Suprapubic skin (tissue), 4 donors: ENCODE results near the gene OR11G2. TPM values are rescaled to one million over a fixed set of nuclear protein-coding genes. Genes with fewer than 3 reads are reported as not detected.
"Not testable (repeated sequence)": the region's sequence is repeated elsewhere in the genome, so short reads cannot be mapped to it uniquely, and the experiment has no call there.

Experiments used
- DNase-seq, 2 donors: peaks; one replicate each; pipeline ENCODE4 v3.0.0-alpha.2; 2019; ENCODE audit warnings: low spot score in 2 of 2
- H3K27ac ChIP-seq: fragments of 200-600 bp; sonication (generic); one replicate; pipeline ENCODE4 v1.5.1; 2019
- H3K27me3 ChIP-seq: fragments of 200-600 bp; sonication (generic); one replicate; pipeline ENCODE4 v1.5.1; 2019
- H3K36me3 ChIP-seq: fragments of 200-600 bp; sonication (generic); one replicate; pipeline ENCODE4 v1.5.1; 2019
- H3K4me1 ChIP-seq: fragments of 200-600 bp; sonication (generic); one replicate; pipeline ENCODE4 v1.5.1; 2019
- H3K4me3 ChIP-seq: fragments of 200-600 bp; sonication (generic); one replicate; pipeline ENCODE4 v1.5.1; 2019; ENCODE audit warnings: mild to moderate bottlenecking
- H3K9me3 ChIP-seq: fragments of 200-600 bp; sonication (generic); one replicate; pipeline ENCODE4 v1.5.1; 2019
- EP300 ChIP-seq: sonication (generic); formaldehyde crosslinking; IDR thresholded peaks from one replicate; pipeline ENCODE4 v1.6.1; 2017; ENCODE audit warnings: antibody characterized with exemption
- POLR2A ChIP-seq, 2 donors: fragments of 450-650 bp; IDR thresholded peaks; one replicate each; pipeline ENCODE4 v1.6.1; 2017; ENCODE audit warnings: antibody characterized with exemption in 2 of 2, mild to moderate bottlenecking in 2 of 2, moderate library complexity in 2 of 2
- POLR2AphosphoS5 ChIP-seq, 3 donors: sonication (generic); formaldehyde crosslinking; IDR thresholded peaks; one replicate each; pipeline ENCODE4 v1.6.1; 2017; ENCODE audit warnings: antibody characterized with exemption in 3 of 3
- WGBS: methylation state at CpG from one replicate; pipeline ENCODE4 v1.1.5; 2018; 5-methylcytosine and 5-hydroxymethylcytosine counted together
- total RNA-seq, 4 donors: library from RNA; depleted of rRNA; stranded (reverse); fragments of >200 nt; gene quantifications; one replicate each; pipeline ENCODE4 v1.1.0, GENCODE V29; 2016
- TF ChIP-seq, protein P1 (sequence below), 2 donors: fragments of 200-600 bp in 1 of 2; fragments of 450-650 bp in 1 of 2; sonication (generic) in 1 of 2; IDR thresholded peaks; one replicate each; pipeline ENCODE4 v1.5.1; 2016 to 2019; ENCODE audit warnings: antibody characterized with exemption in 2 of 2, mild to moderate bottlenecking in 1 of 2, moderate library complexity in 1 of 2

OR11G2 gene
- total RNA-seq, 4 donors from 2014 or later, result not detected

DNA sequence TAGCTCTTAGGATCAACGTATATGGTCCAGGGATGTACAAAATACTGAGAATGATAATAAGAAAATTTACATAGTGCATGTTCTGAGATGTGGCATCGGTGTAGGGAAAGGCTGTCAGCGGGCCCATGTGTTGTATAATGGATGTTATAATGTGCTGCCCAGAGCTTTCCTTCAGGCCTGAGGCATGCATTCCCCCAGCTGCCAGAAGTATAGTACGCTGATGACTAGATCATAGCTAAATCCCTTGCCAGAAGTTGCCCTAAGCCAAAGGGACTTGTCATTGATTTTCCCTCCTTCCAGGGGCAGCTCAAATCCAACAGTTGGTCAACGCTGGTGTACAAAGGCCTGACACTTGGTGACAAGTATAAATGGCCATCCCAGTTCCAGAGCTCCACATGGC, 6.5 kb upstream of the OR11G2 start:
- WGBS, result 53% methylated on average over 5 of the region's 5 CpGs
- no peaks in the 10 kb centered on the region for H3K27me3 ChIP-seq
- no peak overlapping the region for H3K4me3 ChIP-seq
- TF ChIP-seq POLR2AphosphoS5 (IDR thresholded peaks at IDR 0.05), result no peak
- TF ChIP-seq, protein P1, sequence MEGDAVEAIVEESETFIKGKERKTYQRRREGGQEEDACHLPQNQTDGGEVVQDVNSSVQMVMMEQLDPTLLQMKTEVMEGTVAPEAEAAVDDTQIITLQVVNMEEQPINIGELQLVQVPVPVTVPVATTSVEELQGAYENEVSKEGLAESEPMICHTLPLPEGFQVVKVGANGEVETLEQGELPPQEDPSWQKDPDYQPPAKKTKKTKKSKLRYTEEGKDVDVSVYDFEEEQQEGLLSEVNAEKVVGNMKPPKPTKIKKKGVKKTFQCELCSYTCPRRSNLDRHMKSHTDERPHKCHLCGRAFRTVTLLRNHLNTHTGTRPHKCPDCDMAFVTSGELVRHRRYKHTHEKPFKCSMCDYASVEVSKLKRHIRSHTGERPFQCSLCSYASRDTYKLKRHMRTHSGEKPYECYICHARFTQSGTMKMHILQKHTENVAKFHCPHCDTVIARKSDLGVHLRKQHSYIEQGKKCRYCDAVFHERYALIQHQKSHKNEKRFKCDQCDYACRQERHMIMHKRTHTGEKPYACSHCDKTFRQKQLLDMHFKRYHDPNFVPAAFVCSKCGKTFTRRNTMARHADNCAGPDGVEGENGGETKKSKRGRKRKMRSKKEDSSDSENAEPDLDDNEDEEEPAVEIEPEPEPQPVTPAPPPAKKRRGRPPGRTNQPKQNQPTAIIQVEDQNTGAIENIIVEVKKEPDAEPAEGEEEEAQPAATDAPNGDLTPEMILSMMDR (IDR thresholded peaks at IDR 0.05), result no peak
- TF ChIP-seq POLR2A (IDR thresholded peaks at IDR 0.05), result no peak
- TF ChIP-seq EP300, result no peak
- no peak for DNase-seq
- no peaks in the 10 kb centered on the region for H3K4me1 ChIP-seq
- no peaks in the 10 kb centered on the region for H3K36me3 ChIP-seq
- no peaks in the 10 kb centered on the region for H3K9me3 ChIP-seq
- no peak overlapping the region for H3K27ac ChIP-seq

DNA sequence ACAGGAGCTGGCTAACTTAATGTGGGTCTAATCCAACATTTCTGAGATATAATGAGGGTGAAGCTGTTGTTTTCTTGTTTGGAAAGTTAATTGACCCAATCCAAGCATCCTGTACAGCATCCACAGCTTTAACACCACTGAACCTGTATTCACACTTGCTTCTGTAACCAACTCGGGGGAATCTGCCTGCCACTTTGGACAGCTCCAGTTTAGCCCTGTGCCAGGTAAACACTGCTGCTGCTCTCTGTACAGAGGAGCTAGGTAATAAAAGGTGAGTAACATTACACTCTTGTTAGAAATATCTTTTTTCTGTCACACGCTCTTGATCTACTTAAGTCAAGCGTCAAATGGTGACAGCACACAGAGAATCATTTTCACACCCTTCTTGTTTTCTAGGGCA, 700 bp downstream of the OR11G2 start:
- 75% methylated on average over 3 of the region's 3 CpGs for WGBS
- Histone ChIP-seq H3K4me1 (no peaks in the 10 kb centered on the region), H3K36me3 (no peaks in the 10 kb centered on the region), H3K27ac (no peak overlapping the region), H3K27me3 (no peaks in the 10 kb centered on the region), H3K9me3 (no peaks in the 10 kb centered on the region), H3K4me3 (no peak overlapping the region)
- TF ChIP-seq, protein P1 (IDR thresholded peaks at IDR 0.05), result no peak
- TF ChIP-seq POLR2A (IDR thresholded peaks at IDR 0.05), result no peak
- TF ChIP-seq EP300, result no peak
- no peak for DNase-seq

DNA sequence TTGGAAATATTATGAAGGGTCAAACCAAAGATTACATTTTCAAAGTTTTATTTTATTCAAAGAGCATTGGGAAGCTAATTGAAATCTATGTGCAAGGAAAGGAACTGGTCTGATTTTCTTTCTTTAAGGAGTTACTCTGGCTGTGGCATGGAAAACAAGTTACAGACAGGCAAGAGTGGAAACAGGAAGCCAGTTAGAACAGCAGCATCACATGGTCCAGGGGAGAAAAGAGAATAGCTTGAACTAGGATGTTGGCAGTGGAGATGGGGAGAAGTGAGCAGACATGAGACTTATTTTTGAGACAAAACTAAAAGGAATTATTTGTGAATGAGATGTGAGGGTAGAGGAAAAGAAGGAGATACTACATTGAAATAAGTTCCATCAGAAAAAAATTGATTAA, 3.4 kb downstream of the OR11G2 start:
- TF ChIP-seq POLR2AphosphoS5 (IDR thresholded peaks at IDR 0.05) (no peak), EP300 (no peak), POLR2A (IDR thresholded peaks at IDR 0.05) (no peak)
- TF ChIP-seq, protein P1 (IDR thresholded peaks at IDR 0.05), result no peak

DNA sequence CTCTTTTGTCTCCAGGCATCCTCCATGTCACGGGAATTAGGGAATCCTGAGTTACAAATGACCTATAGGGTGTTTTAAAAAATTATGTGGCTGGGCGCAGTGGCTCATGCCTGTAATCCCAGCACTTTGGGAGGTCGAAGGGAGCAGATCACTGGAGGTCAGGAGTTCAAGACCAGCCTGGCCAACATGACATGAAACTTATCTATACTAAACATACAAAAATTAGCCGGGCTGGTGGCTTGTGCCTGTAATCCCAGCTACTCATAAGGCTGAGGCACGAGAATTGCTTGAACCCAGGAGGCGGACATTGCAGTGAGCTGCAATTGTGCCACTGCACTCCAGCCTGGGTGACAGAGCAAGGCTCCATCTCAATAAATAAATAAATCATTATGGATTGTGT, 4.5 kb downstream of the OR11G2 start:
- 74% methylated on average over 6 of the region's 6 CpGs for WGBS
- not testable (repeated sequence) for DNase-seq, H3K27me3 ChIP-seq, H3K36me3 ChIP-seq, H3K4me1 ChIP-seq, H3K4me3 ChIP-seq, H3K9me3 ChIP-seq, H3K27ac ChIP-seq

More for the DNA sequence above, 3.4 kb downstream of the OR11G2 start:
- H3K4me1 ChIP-seq, result no peaks in the 10 kb centered on the region
- no peak overlapping the region for H3K4me3 ChIP-seq
- no peaks in the 10 kb centered on the region for H3K27me3 ChIP-seq
- no peaks in the 10 kb centered on the region for H3K9me3 ChIP-seq
- no peak overlapping the region for H3K27ac ChIP-seq
- no peak for DNase-seq
- H3K36me3 ChIP-seq, result no peaks in the 10 kb centered on the region

DNA sequence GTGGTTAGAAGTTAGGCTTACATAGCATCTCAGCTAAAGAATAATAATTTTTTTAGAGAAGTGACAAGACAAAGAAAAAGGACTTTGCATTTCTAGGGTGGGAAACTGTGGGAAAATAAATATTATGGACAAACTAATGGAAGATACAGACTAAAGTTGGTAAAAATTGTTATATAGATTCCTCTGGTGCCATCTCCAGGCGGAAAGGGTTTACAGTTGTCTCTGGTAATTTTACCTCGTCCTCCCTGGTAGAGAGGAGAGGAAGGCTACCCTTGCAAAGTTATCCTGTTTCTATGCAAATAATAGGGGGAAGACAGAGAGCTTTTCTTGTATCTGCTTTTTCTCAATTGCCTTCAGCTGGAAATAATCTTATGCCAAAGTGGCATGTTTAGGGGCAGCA, 5.2 kb downstream of the OR11G2 start:
- Histone ChIP-seq H3K27ac (no peak overlapping the region), H3K4me1 (no peaks in the 10 kb centered on the region), H3K9me3 (no peaks in the 10 kb centered on the region), H3K36me3 (no peaks in the 10 kb centered on the region), H3K4me3 (no peak overlapping the region), H3K27me3 (no peaks in the 10 kb centered on the region)
- DNase-seq, result no peak
- TF ChIP-seq, protein P1 (IDR thresholded peaks at IDR 0.05), result no peak
- no peak for TF ChIP-seq EP300
- TF ChIP-seq POLR2AphosphoS5 (IDR thresholded peaks at IDR 0.05), result no peak
- TF ChIP-seq POLR2A (IDR thresholded peaks at IDR 0.05), result no peak
- WGBS, result 57% methylated on average over 2 of the region's 2 CpGs

DNA sequence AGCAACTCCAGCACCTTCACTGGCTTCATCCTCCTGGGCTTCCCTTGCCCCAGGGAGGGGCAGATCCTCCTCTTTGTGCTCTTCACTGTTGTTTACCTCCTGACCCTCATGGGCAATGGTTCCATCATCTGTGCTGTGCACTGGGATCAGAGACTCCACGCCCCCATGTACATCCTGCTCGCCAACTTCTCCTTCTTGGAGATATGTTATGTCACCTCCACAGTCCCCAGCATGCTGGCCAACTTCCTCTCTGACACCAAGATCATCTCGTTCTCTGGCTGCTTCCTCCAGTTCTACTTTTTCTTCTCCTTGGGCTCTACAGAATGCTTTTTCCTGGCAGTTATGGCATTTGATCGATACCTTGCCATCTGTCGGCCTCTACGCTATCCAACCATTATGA, 6.8 kb downstream of the OR11G2 start:
- no peak overlapping the region for H3K4me3 ChIP-seq
- no peaks in the 10 kb centered on the region for H3K4me1 ChIP-seq
- no peaks in the 10 kb centered on the region for H3K27me3 ChIP-seq
- no peaks in the 10 kb centered on the region for H3K9me3 ChIP-seq
- no peak overlapping the region for H3K27ac ChIP-seq
- H3K36me3 ChIP-seq, result no peaks in the 10 kb centered on the region
- no peak for TF ChIP-seq POLR2A (IDR thresholded peaks at IDR 0.05)
- no peak for TF ChIP-seq EP300
- no peak for TF ChIP-seq POLR2AphosphoS5 (IDR thresholded peaks at IDR 0.05)
- TF ChIP-seq, protein P1 (IDR thresholded peaks at IDR 0.05), result no peak
- DNase-seq, result no peak
- 86% methylated on average over 6 of the region's 6 CpGs for WGBS
